Activated CD4-positive, alpha-beta T cell treated with anti-CD3 and anti-CD28 coated beads, Interleukin-2, amount 10 ng/mL, durations not matched to agents 24 days and 14 days (primary cell): ENCODE measurements around the gene DISC1. TPM values are rescaled to one million over a fixed set of nuclear protein-coding genes. Genes with fewer than 3 reads are reported as not detected.

Experiments used
- DNase-seq: peaks from one replicate; pipeline ENCODE4 v3.0.0; 2022
- H3K27ac Mint-ChIP-seq: one replicate; pipeline ENCODE4 v1.8.0; 2022; ENCODE audit warnings: mild to moderate bottlenecking, mixed read lengths
- H3K27me3 Mint-ChIP-seq: one replicate; pipeline ENCODE4 v1.8.0; 2022; ENCODE audit warnings: mixed read lengths
- H3K36me3 Mint-ChIP-seq: one replicate; pipeline ENCODE4 v1.8.0; 2022; ENCODE audit warnings: low read depth, mild to moderate bottlenecking, mixed read lengths
- H3K4me1 Mint-ChIP-seq: one replicate; pipeline ENCODE4 v1.8.0; 2021; ENCODE audit warnings: mixed read lengths
- H3K4me3 Mint-ChIP-seq: one replicate; pipeline ENCODE4 v1.8.0; 2022; ENCODE audit warnings: mild to moderate bottlenecking, moderate library complexity, mixed read lengths
- H3K9me3 Mint-ChIP-seq: one replicate; pipeline ENCODE4 v1.8.0; 2021; ENCODE audit warnings: mixed read lengths
- intact Hi-C: fragments of 100-400 bp; cut with micrococcal nuclease; formaldehyde crosslinking; loops from one replicate; pipeline ENCODE4 v1.15.1; 2023
- total RNA-seq: library from RNA; stranded (reverse); gene quantifications from 2 replicates; pipeline ENCODE4 v1.2.3, GENCODE V29; 2022

The DISC1 gene
- total RNA-seq, 1 donor from 2014 or later = 3.1 TPM

GRCh38 chr1:231793893-231794292, 167.3 kb downstream of the DISC1 start:
- intact Hi-C loops = no loop called here
- peaks cover 3% of the 10 kb centered on the region for H3K36me3 Mint-ChIP-seq
- DNase-seq = no peak
- no peaks in the 10 kb centered on the region for H3K27me3 Mint-ChIP-seq
- H3K27ac Mint-ChIP-seq = no peak overlapping the region
- H3K4me1 Mint-ChIP-seq = no peaks in the 10 kb centered on the region
- no peaks in the 10 kb centered on the region for H3K9me3 Mint-ChIP-seq
- no peak overlapping the region for H3K4me3 Mint-ChIP-seq

- Mint-ChIP-seq H3K36me3 (peaks cover 11% of the 10 kb centered on the region), H3K4me3 (no peak overlapping the region), H3K27ac (no peak overlapping the region), H3K9me3 (peaks cover 3% of the 10 kb centered on the region), H3K27me3 (no peaks in the 10 kb centered on the region), H3K4me1 (no peaks in the 10 kb centered on the region)
- intact Hi-C loops = no loop called here
- no peak for DNase-seq
Observed at GRCh38 chr1:231796141-231796540, 169.6 kb downstream of the DISC1 start.

- Mint-ChIP-seq H3K36me3 (peaks cover 21% of the 10 kb centered on the region), H3K27me3 (no peaks in the 10 kb centered on the region), H3K9me3 (peaks cover 3% of the 10 kb centered on the region), H3K4me1 (no peaks in the 10 kb centered on the region), H3K4me3 (no peak overlapping the region), H3K27ac (no peak overlapping the region)
- intact Hi-C loops = no loop called here
- DNase-seq = no peak
Observed at GRCh38 chr1:231799363-231799986, 172.9 kb downstream of the DISC1 start.

GRCh38 chr1:231800108-231800507, 173.5 kb downstream of the DISC1 start:
- H3K36me3 Mint-ChIP-seq = peaks cover 18% of the 10 kb centered on the region
- H3K9me3 Mint-ChIP-seq = peaks cover 3% of the 10 kb centered on the region
- no peak overlapping the region for H3K27ac Mint-ChIP-seq
- no peaks in the 10 kb centered on the region for H3K27me3 Mint-ChIP-seq
- no peaks in the 10 kb centered on the region for H3K4me1 Mint-ChIP-seq
- intact Hi-C loops = no loop called here
- no peak overlapping the region for H3K4me3 Mint-ChIP-seq
- no peak for DNase-seq

GRCh38 chr1:231801042-231801585, 174.5 kb downstream of the DISC1 start:
- intact Hi-C loops = no loop called here
- no peak overlapping the region for H3K27ac Mint-ChIP-seq
- no peaks in the 10 kb centered on the region for H3K27me3 Mint-ChIP-seq
- DNase-seq = no peak
- peaks cover 18% of the 10 kb centered on the region for H3K36me3 Mint-ChIP-seq
- peaks cover 3% of the 10 kb centered on the region for H3K9me3 Mint-ChIP-seq
- H3K4me3 Mint-ChIP-seq = no peak overlapping the region
- H3K4me1 Mint-ChIP-seq = no peaks in the 10 kb centered on the region

- no peaks in the 10 kb centered on the region for H3K27me3 Mint-ChIP-seq
- H3K4me3 Mint-ChIP-seq = no peak overlapping the region
- H3K36me3 Mint-ChIP-seq = peaks cover 18% of the 10 kb centered on the region
- DNase-seq = no peak
- intact Hi-C loops = no loop called here
- H3K27ac Mint-ChIP-seq = no peak overlapping the region
- peaks cover 3% of the 10 kb centered on the region for H3K9me3 Mint-ChIP-seq
- no peaks in the 10 kb centered on the region for H3K4me1 Mint-ChIP-seq
Observed at GRCh38 chr1:231803353-231803752, 176.8 kb downstream of the DISC1 start.

- no peaks in the 10 kb centered on the region for H3K4me1 Mint-ChIP-seq
- H3K9me3 Mint-ChIP-seq = no peaks in the 10 kb centered on the region
- no peak overlapping the region for H3K27ac Mint-ChIP-seq
- H3K4me3 Mint-ChIP-seq = no peak overlapping the region
- peak; percentile 74 for DNase-seq
- peaks cover 7% of the 10 kb centered on the region for H3K36me3 Mint-ChIP-seq
- no peaks in the 10 kb centered on the region for H3K27me3 Mint-ChIP-seq
- intact Hi-C loops = loop anchor here (5.0 kb wide), 1 partner anchor 50 kb away; no protein-coding TSS in a partner anchor
Observed at GRCh38 chr1:231806623-231807495, 180.3 kb downstream of the DISC1 start.

- Mint-ChIP-seq H3K36me3 (peaks cover under 1% of the 10 kb centered on the region), H3K27ac (no peak overlapping the region)
- intact Hi-C loops = loop anchor here (5.0 kb wide), 1 partner anchor 50 kb away; no protein-coding TSS in a partner anchor
Observed at GRCh38 chr1:231807541-231807940, 181.0 kb downstream of the DISC1 start.

GRCh38 chr1:231808116-231808515, 181.5 kb downstream of the DISC1 start:
- intact Hi-C loops = loop anchor here (5.0 kb wide), 1 partner anchor 51 kb away; no protein-coding TSS in a partner anchor
- H3K27me3 Mint-ChIP-seq = no peaks in the 10 kb centered on the region
- no peak overlapping the region for H3K4me3 Mint-ChIP-seq
- H3K9me3 Mint-ChIP-seq = no peaks in the 10 kb centered on the region
- no peak for DNase-seq
- no peaks in the 10 kb centered on the region for H3K4me1 Mint-ChIP-seq
- no peak overlapping the region for H3K27ac Mint-ChIP-seq
- H3K36me3 Mint-ChIP-seq = no peaks in the 10 kb centered on the region

More at GRCh38 chr1:231807541-231807940, 181.0 kb downstream of the DISC1 start:
- H3K9me3 Mint-ChIP-seq = no peaks in the 10 kb centered on the region
- no peak overlapping the region for H3K4me3 Mint-ChIP-seq
- H3K4me1 Mint-ChIP-seq = no peaks in the 10 kb centered on the region
- no peaks in the 10 kb centered on the region for H3K27me3 Mint-ChIP-seq
- DNase-seq = no peak

- H3K27ac Mint-ChIP-seq = no peak overlapping the region
- no peaks in the 10 kb centered on the region for H3K4me1 Mint-ChIP-seq
- H3K36me3 Mint-ChIP-seq = peaks cover 2% of the 10 kb centered on the region
- H3K9me3 Mint-ChIP-seq = no peaks in the 10 kb centered on the region
- no peaks in the 10 kb centered on the region for H3K27me3 Mint-ChIP-seq
- intact Hi-C loops = loop anchor here (5.0 kb wide), 1 partner anchor 52 kb away; no protein-coding TSS in a partner anchor
- DNase-seq = no peak
- no peak overlapping the region for H3K4me3 Mint-ChIP-seq
Observed at GRCh38 chr1:231808990-231809389, 182.4 kb downstream of the DISC1 start.

- intact Hi-C loops = no loop called here
- H3K9me3 Mint-ChIP-seq = no peaks in the 10 kb centered on the region
- H3K27ac Mint-ChIP-seq = no peak overlapping the region
- no peak overlapping the region for H3K4me3 Mint-ChIP-seq
- DNase-seq = no peak
- H3K27me3 Mint-ChIP-seq = no peaks in the 10 kb centered on the region
- no peaks in the 10 kb centered on the region for H3K4me1 Mint-ChIP-seq
- peaks cover 2% of the 10 kb centered on the region for H3K36me3 Mint-ChIP-seq
Observed at GRCh38 chr1:231810415-231810814, 183.8 kb downstream of the DISC1 start.

GRCh38 chr1:231814021-231814420, 187.4 kb downstream of the DISC1 start:
- H3K9me3 Mint-ChIP-seq = no peaks in the 10 kb centered on the region
- no peaks in the 10 kb centered on the region for H3K27me3 Mint-ChIP-seq
- no peak overlapping the region for H3K4me3 Mint-ChIP-seq
- H3K4me1 Mint-ChIP-seq = no peaks in the 10 kb centered on the region
- peaks cover 4% of the 10 kb centered on the region for H3K36me3 Mint-ChIP-seq
- no peak overlapping the region for H3K27ac Mint-ChIP-seq
- DNase-seq = no peak
- intact Hi-C loops = no loop called here

GRCh38 chr1:231814521-231814920, 187.9 kb downstream of the DISC1 start:
- H3K4me1 Mint-ChIP-seq = no peaks in the 10 kb centered on the region
- no peak for DNase-seq
- H3K9me3 Mint-ChIP-seq = no peaks in the 10 kb centered on the region
- no peak overlapping the region for H3K4me3 Mint-ChIP-seq
- H3K27me3 Mint-ChIP-seq = no peaks in the 10 kb centered on the region
- intact Hi-C loops = no loop called here
- no peak overlapping the region for H3K27ac Mint-ChIP-seq
- peaks cover 4% of the 10 kb centered on the region for H3K36me3 Mint-ChIP-seq

- Mint-ChIP-seq H3K27me3 (no peaks in the 10 kb centered on the region), H3K4me3 (no peak overlapping the region), H3K27ac (no peak overlapping the region), H3K9me3 (no peaks in the 10 kb centered on the region), H3K4me1 (no peaks in the 10 kb centered on the region), H3K36me3 (peaks cover 4% of the 10 kb centered on the region)
- no peak for DNase-seq
- intact Hi-C loops = no loop called here
Observed at GRCh38 chr1:231817801-231818200, 191.2 kb downstream of the DISC1 start.
